ELR (cell line): ENCODE measurements around the gene CDS2.
A peak's percentile ranks its signal among the peaks of the same experiment; 100 is the strongest.

Experiments
- DNase-seq: peaks from one replicate; pipeline ENCODE4 v3.0.0-alpha.2; 2015; ENCODE audit warnings: low read depth

The CDS2 gene

GRCh38 chr20:5153612-5154542, 27.1 kb downstream of the CDS2 start:
- peak; percentile 46 for DNase-seq

- no peak for DNase-seq
These were observed 27.7 kb downstream of the CDS2 start for GRCh38 chr20:5154543-5154925.

- DNase-seq = no peak
These were observed 28.6 kb downstream of the CDS2 start for GRCh38 chr20:5155404-5155803.

GRCh38 chr20:5156675-5157448, 30.1 kb downstream of the CDS2 start:
- DNase-seq = peak; percentile 88

GRCh38 chr20:5159928-5160327, 33.1 kb downstream of the CDS2 start:
- no peak for DNase-seq

- DNase-seq = no peak
These were observed 34.1 kb downstream of the CDS2 start for GRCh38 chr20:5160882-5161281.

- DNase-seq = no peak
These were observed 34.8 kb downstream of the CDS2 start for GRCh38 chr20:5161536-5162164.

- DNase-seq = no peak
These were observed 38.1 kb downstream of the CDS2 start for GRCh38 chr20:5164645-5165625.

- DNase-seq = peak; percentile 65
These were observed 42.0 kb downstream of the CDS2 start for GRCh38 chr20:5168651-5169396.

- no peak for DNase-seq
These were observed 43.5 kb downstream of the CDS2 start for GRCh38 chr20:5170341-5170740.

- DNase-seq = no peak
These were observed 44.4 kb downstream of the CDS2 start for GRCh38 chr20:5171064-5171789.

GRCh38 chr20:5171790-5172164, 45.0 kb downstream of the CDS2 start:
- DNase-seq = no peak

GRCh38 chr20:5172167-5172601, 45.4 kb downstream of the CDS2 start:
- DNase-seq = no peak

- DNase-seq = no peak
These were observed 46.2 kb downstream of the CDS2 start for GRCh38 chr20:5172903-5173463.

GRCh38 chr20:5173751-5174150, 46.9 kb downstream of the CDS2 start:
- no peak for DNase-seq

GRCh38 chr20:5177071-5177470, 50.3 kb downstream of the CDS2 start:
- DNase-seq = no peak

GRCh38 chr20:5178046-5178445, 51.2 kb downstream of the CDS2 start:
- DNase-seq = no peak

- DNase-seq = no peak
These were observed 53.6 kb downstream of the CDS2 start for GRCh38 chr20:5180421-5180820.

- DNase-seq = no peak
These were observed 54.1 kb downstream of the CDS2 start for GRCh38 chr20:5180933-5181332.

GRCh38 chr20:5181492-5181891, 54.7 kb downstream of the CDS2 start:
- DNase-seq = no peak
